GM13976 (cell line): ENCODE measurements around the gene RTTN.

Experiments used
- DNase-seq: peaks from one replicate; pipeline ENCODE4 v3.0.0; 2012; ENCODE audit warnings: low spot score
- in situ Hi-C: fragments of 300-500 bp; cut with MboI; formaldehyde crosslinking; loops from one replicate; pipeline ENCODE4 v1.12.0; 2022; ENCODE audit warnings: low sequenced_read_pairs, mixed read lengths, inconsistent platforms; ENCODE audit not compliant: unreplicated experiment
- TF ChIP-seq, protein P1 (sequence below): IDR thresholded peaks from 2 replicates; pipeline ENCODE4 v1.5.1; 2012; ENCODE audit warnings: borderline replicate concordance, mild to moderate bottlenecking; ENCODE audit not compliant: insufficient read depth; ENCODE audit errors: extremely low read depth, missing control alignments, control extremely low read depth

Gene RTTN

GRCh38 chr18:69956057-69956456, 249.4 kb downstream of the RTTN start:
- in situ Hi-C loops, result no loop called here
- TF ChIP-seq, protein P1, sequence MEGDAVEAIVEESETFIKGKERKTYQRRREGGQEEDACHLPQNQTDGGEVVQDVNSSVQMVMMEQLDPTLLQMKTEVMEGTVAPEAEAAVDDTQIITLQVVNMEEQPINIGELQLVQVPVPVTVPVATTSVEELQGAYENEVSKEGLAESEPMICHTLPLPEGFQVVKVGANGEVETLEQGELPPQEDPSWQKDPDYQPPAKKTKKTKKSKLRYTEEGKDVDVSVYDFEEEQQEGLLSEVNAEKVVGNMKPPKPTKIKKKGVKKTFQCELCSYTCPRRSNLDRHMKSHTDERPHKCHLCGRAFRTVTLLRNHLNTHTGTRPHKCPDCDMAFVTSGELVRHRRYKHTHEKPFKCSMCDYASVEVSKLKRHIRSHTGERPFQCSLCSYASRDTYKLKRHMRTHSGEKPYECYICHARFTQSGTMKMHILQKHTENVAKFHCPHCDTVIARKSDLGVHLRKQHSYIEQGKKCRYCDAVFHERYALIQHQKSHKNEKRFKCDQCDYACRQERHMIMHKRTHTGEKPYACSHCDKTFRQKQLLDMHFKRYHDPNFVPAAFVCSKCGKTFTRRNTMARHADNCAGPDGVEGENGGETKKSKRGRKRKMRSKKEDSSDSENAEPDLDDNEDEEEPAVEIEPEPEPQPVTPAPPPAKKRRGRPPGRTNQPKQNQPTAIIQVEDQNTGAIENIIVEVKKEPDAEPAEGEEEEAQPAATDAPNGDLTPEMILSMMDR, result no peak

GRCh38 chr18:69954719-69955480, 250.6 kb downstream of the RTTN start:
- DNase-seq, result no peak
- in situ Hi-C loops, result no loop called here
- TF ChIP-seq, protein P1, result no peak

More at GRCh38 chr18:69956057-69956456, 249.4 kb downstream of the RTTN start:
- DNase-seq, result no peak

GRCh38 chr18:69953191-69953590, 252.3 kb downstream of the RTTN start:
- DNase-seq, result no peak
- TF ChIP-seq, protein P1, result no peak
- in situ Hi-C loops, result no loop called here
